Suprapubic skin (tissue), 4 donors: Measurements from ENCODE around the gene UCN. TPM values are rescaled to one million over a fixed set of nuclear protein-coding genes. Genes with fewer than 3 reads are reported as not detected.
A peak's percentile ranks its signal among the peaks of the same experiment; 100 is the strongest.

Source experiments
- DNase-seq, 2 donors: peaks; one replicate each; pipeline ENCODE4 v3.0.0-alpha.2; 2019; ENCODE audit warnings: low spot score in 2 of 2
- H3K27ac ChIP-seq: fragments of 200-600 bp; sonication (generic); one replicate; pipeline ENCODE4 v1.5.1; 2019
- H3K27me3 ChIP-seq: fragments of 200-600 bp; sonication (generic); one replicate; pipeline ENCODE4 v1.5.1; 2019
- H3K36me3 ChIP-seq: fragments of 200-600 bp; sonication (generic); one replicate; pipeline ENCODE4 v1.5.1; 2019
- H3K4me1 ChIP-seq: fragments of 200-600 bp; sonication (generic); one replicate; pipeline ENCODE4 v1.5.1; 2019
- H3K4me3 ChIP-seq: fragments of 200-600 bp; sonication (generic); one replicate; pipeline ENCODE4 v1.5.1; 2019; ENCODE audit warnings: mild to moderate bottlenecking
- H3K9me3 ChIP-seq: fragments of 200-600 bp; sonication (generic); one replicate; pipeline ENCODE4 v1.5.1; 2019
- EP300 ChIP-seq: sonication (generic); formaldehyde crosslinking; IDR thresholded peaks from one replicate; pipeline ENCODE4 v1.6.1; 2017; ENCODE audit warnings: antibody characterized with exemption
- POLR2A ChIP-seq, 2 donors: fragments of 450-650 bp; IDR thresholded peaks; one replicate each; pipeline ENCODE4 v1.6.1; 2017; ENCODE audit warnings: antibody characterized with exemption in 2 of 2, mild to moderate bottlenecking in 2 of 2, moderate library complexity in 2 of 2
- POLR2AphosphoS5 ChIP-seq, 3 donors: sonication (generic); formaldehyde crosslinking; IDR thresholded peaks; one replicate each; pipeline ENCODE4 v1.6.1; 2017; ENCODE audit warnings: antibody characterized with exemption in 3 of 3
- WGBS: methylation state at CpG from one replicate; pipeline ENCODE4 v1.1.5; 2018; 5-methylcytosine and 5-hydroxymethylcytosine counted together
- total RNA-seq, 4 donors: library from RNA; depleted of rRNA; stranded (reverse); fragments of >200 nt; gene quantifications; one replicate each; pipeline ENCODE4 v1.1.0, GENCODE V29; 2016
- TF ChIP-seq, protein P1 (sequence below), 2 donors: fragments of 200-600 bp in 1 of 2; fragments of 450-650 bp in 1 of 2; sonication (generic) in 1 of 2; IDR thresholded peaks; one replicate each; pipeline ENCODE4 v1.5.1; 2016 to 2019; ENCODE audit warnings: antibody characterized with exemption in 2 of 2, mild to moderate bottlenecking in 1 of 2, moderate library complexity in 1 of 2

The UCN gene
- total RNA-seq, 4 donors from 2014 or later = 2.1 to 3.9 TPM; not detected in 2

DNA sequence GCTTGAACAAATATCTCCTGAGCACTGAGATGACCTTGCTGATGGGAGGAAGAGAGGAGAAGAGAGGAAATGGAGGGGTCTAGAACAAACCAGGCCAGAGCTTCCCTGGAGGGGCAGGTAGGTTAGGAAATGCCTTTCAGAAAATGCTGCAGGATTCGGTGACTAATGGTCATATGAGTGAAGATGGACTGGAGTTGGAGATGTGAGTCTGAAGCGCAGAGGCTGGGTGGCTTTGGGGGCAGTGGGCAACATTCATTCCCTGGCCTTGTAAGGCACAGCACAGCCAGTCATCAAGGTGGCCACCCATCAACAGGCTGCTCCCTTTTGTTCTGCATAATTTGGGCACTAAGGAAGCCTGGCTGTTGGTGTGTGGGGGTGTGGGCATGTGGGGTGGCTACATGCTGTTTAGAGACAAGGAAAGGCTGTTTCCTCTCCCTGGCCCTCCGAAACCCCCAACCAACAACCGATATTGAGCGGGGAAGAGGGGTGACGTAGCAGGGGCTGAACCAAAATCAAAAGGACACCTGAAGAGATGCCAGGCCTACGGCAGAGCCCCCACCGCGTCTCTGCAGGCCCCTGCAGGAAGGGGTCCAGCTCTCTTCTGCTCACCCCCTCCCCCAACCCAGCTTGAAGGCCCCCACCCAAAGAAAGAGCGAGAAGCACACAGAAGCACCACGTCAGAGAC, 46.9 kb downstream of the UCN start:
- Histone ChIP-seq H3K27ac (no peak overlapping the region), H3K4me3 (peak overlapping the region; percentile 52)

DNA sequence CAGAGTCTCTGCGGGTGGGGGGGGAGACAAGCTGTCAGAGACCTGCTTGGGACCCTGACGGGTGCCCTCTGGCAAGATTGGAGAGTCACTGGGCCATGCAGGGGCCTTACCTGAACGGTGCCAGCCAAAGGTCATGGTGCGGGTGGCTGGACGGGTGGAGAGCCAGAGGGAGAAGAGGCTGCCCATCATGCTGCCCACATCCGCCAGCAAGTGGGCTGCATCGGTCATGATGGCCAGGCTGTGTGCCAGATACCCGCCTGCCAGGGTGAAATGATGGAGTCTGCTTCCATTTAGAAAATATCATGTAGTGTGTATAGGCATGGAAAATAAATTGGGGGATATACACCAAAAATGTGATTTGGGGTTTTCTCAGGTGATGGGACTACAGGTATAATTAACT, 50.2 kb downstream of the UCN start:
- H3K9me3 ChIP-seq = no peaks in the 10 kb centered on the region
- H3K36me3 ChIP-seq = no peaks in the 10 kb centered on the region
- DNase-seq = no peak
- 86% methylated on average over 6 of the region's 8 CpGs for WGBS
- H3K27me3 ChIP-seq = peaks cover 81% of the 10 kb centered on the region
- H3K4me3 ChIP-seq = no peak overlapping the region
- peaks cover 15% of the 10 kb centered on the region for H3K4me1 ChIP-seq
- no peak overlapping the region for H3K27ac ChIP-seq
- TF ChIP-seq, protein P1, sequence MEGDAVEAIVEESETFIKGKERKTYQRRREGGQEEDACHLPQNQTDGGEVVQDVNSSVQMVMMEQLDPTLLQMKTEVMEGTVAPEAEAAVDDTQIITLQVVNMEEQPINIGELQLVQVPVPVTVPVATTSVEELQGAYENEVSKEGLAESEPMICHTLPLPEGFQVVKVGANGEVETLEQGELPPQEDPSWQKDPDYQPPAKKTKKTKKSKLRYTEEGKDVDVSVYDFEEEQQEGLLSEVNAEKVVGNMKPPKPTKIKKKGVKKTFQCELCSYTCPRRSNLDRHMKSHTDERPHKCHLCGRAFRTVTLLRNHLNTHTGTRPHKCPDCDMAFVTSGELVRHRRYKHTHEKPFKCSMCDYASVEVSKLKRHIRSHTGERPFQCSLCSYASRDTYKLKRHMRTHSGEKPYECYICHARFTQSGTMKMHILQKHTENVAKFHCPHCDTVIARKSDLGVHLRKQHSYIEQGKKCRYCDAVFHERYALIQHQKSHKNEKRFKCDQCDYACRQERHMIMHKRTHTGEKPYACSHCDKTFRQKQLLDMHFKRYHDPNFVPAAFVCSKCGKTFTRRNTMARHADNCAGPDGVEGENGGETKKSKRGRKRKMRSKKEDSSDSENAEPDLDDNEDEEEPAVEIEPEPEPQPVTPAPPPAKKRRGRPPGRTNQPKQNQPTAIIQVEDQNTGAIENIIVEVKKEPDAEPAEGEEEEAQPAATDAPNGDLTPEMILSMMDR (IDR thresholded peaks at IDR 0.05) = no peak

More for the DNA sequence above, 46.9 kb downstream of the UCN start:
- peaks cover 38% of the 10 kb centered on the region for H3K4me1 ChIP-seq
- WGBS = 52% methylated on average over 11 of the region's 11 CpGs
- TF ChIP-seq EP300 (no peak), POLR2A (IDR thresholded peaks at IDR 0.05) (no peak), POLR2AphosphoS5 (IDR thresholded peaks at IDR 0.05) (no peak)
- TF ChIP-seq, protein P1 (IDR thresholded peaks at IDR 0.05) = no peak
- no peak for DNase-seq
- H3K36me3 ChIP-seq = no peaks in the 10 kb centered on the region
- peaks cover 98% of the 10 kb centered on the region for H3K27me3 ChIP-seq
- no peaks in the 10 kb centered on the region for H3K9me3 ChIP-seq

Other genes with a start within 250 kb of the UCN start
- gene OST4, start 236.8 kb downstream of the UCN start, total RNA-seq = 100 to 1,000 TPM in 3 of 4 donors, 10 to 100 TPM in 1; 70.8 to 225 (median 199) TPM
- gene EMILIN1, start 229.8 kb downstream of the UCN start, total RNA-seq = 10 to 100 TPM in 1 of 4 donors, 1 to 10 TPM in 3; 3.0 to 13.8 (median 5.8) TPM
- 1 to 10 TPM; 2.8 to 6.3 (median 3.8) TPM for gene KHK, start 221.7 kb downstream of the UCN start, total RNA-seq
- gene CGREF1, start 189.3 kb downstream of the UCN start, total RNA-seq = 1 to 10 TPM; 1.1 to 4.2 (median 2.6) TPM
- gene ABHD1, start 184.6 kb downstream of the UCN start, total RNA-seq = not detected
- 10 to 100 TPM; 40.0 to 55.3 (median 47.1) TPM for gene PREB, start 173.8 kb downstream of the UCN start, total RNA-seq
- not detected for gene PRR30, start 169.0 kb downstream of the UCN start, total RNA-seq
- under 1 TPM in 1 of 4 donors, not detected in 3; 0.11 TPM for gene TCF23, start 159.4 kb downstream of the UCN start, total RNA-seq
- 100 to 1,000 TPM; 109 to 177 (median 141) TPM for gene ATRAID, start 96.4 kb downstream of the UCN start, total RNA-seq
- 10 to 100 TPM; 30.4 to 33.4 (median 33.1) TPM for gene SLC5A6, start 96.2 kb downstream of the UCN start, total RNA-seq
- gene CAD, start 91.1 kb downstream of the UCN start, total RNA-seq = 10 to 100 TPM; 33.7 to 64.8 (median 42.1) TPM
- not detected for gene SLC30A3, start 45.4 kb downstream of the UCN start, total RNA-seq
- gene DNAJC5G, start 33.0 kb downstream of the UCN start, total RNA-seq = not detected
- not detected for gene TRIM54, start 26.0 kb downstream of the UCN start, total RNA-seq
- gene MPV17, start 14.7 kb upstream of the UCN start, total RNA-seq = 10 to 100 TPM; 51.8 to 87.5 (median 68.4) TPM
- gene GTF3C2, start 48.3 kb upstream of the UCN start, total RNA-seq = 100 to 1,000 TPM in 1 of 4 donors, 10 to 100 TPM in 3; 53.8 to 160 (median 75.9) TPM
- 10 to 100 TPM; 34.3 to 68.2 (median 48.5) TPM for gene EIF2B4, start 61.9 kb upstream of the UCN start, total RNA-seq
- 10 to 100 TPM; 73.4 to 89.8 (median 76.4) TPM for gene SNX17, start 62.2 kb upstream of the UCN start, total RNA-seq
- gene ZNF513, start 72.3 kb upstream of the UCN start, total RNA-seq = 10 to 100 TPM in 3 of 4 donors, 1 to 10 TPM in 1; 7.6 to 16.7 (median 11.7) TPM
- gene PPM1G, start 101.1 kb upstream of the UCN start, total RNA-seq = 10 to 100 TPM; 37.4 to 54.1 (median 49.3) TPM
- 10 to 100 TPM; 66.8 to 84.3 (median 77.0) TPM for gene NRBP1, start 120.2 kb upstream of the UCN start, total RNA-seq
- 10 to 100 TPM; 31.0 to 50.1 (median 42.2) TPM for gene KRTCAP3, start 133.9 kb upstream of the UCN start, total RNA-seq
- 10 to 100 TPM; 21.6 to 70.0 (median 27.4) TPM for gene IFT172, start 181.3 kb upstream of the UCN start, total RNA-seq
- gene FNDC4, start 186.8 kb upstream of the UCN start, total RNA-seq = 1 to 10 TPM; 4.7 to 8.0 (median 5.5) TPM
- 1 to 10 TPM in 1 of 4 donors, under 1 TPM in 2, not detected in 1; 0.56 to 1.0 (median 0.64) TPM for gene GCKR, start 188.4 kb upstream of the UCN start, total RNA-seq